Embryonic facial prominence (tissue), 1 donor: Measurements from ENCODE around the gene NTMT1.

Experiments
- DNase-seq: peaks from one replicate; pipeline ENCODE4 v3.0.0-alpha.2; 2016; ENCODE audit errors: extremely low spot score

The NTMT1 gene

GRCh38 chr9:129637102-129637501, 11.1 kb downstream of the NTMT1 start:
- no peak for DNase-seq

- DNase-seq = no peak
Observed at GRCh38 chr9:129637673-129638439, 11.9 kb downstream of the NTMT1 start.

GRCh38 chr9:129639034-129639630, 13.2 kb downstream of the NTMT1 start:
- DNase-seq = no peak

GRCh38 chr9:129639756-129640085, 13.8 kb downstream of the NTMT1 start:
- no peak for DNase-seq

- no peak for DNase-seq
Observed at GRCh38 chr9:129640086-129640870, 14.3 kb downstream of the NTMT1 start.

GRCh38 chr9:129640871-129641749, 15.1 kb downstream of the NTMT1 start:
- no peak for DNase-seq

- peak; percentile 79 for DNase-seq
Observed at GRCh38 chr9:129641750-129642585, 16.0 kb downstream of the NTMT1 start, which contains the start of gene ASB6. ASB6 (minus strand) TSS chr9:129642151; CDS start chr9:129641999, 152 bp downstream.

GRCh38 chr9:129643706-129644105, 17.7 kb downstream of the NTMT1 start:
- DNase-seq = no peak

GRCh38 chr9:129644365-129644764, 18.4 kb downstream of the NTMT1 start:
- no peak for DNase-seq

GRCh38 chr9:129644902-129645301, 18.9 kb downstream of the NTMT1 start:
- DNase-seq = no peak

- DNase-seq = no peak
Observed at GRCh38 chr9:129646252-129646651, 20.3 kb downstream of the NTMT1 start.

- no peak for DNase-seq
Observed at GRCh38 chr9:129646654-129647053, 20.7 kb downstream of the NTMT1 start.

- no peak for DNase-seq
Observed at GRCh38 chr9:129647635-129648034, 21.7 kb downstream of the NTMT1 start.

- DNase-seq = no peak
Observed at GRCh38 chr9:129648092-129648763, 22.3 kb downstream of the NTMT1 start.

- no peak for DNase-seq
Observed at GRCh38 chr9:129648764-129649115, 22.8 kb downstream of the NTMT1 start.

GRCh38 chr9:129649726-129650679, 24.0 kb downstream of the NTMT1 start:
- DNase-seq = peak; percentile 86

- DNase-seq = no peak
Observed at GRCh38 chr9:129650680-129651235, 24.8 kb downstream of the NTMT1 start.

GRCh38 chr9:129653823-129654553, 28.0 kb downstream of the NTMT1 start:
- DNase-seq = no peak
